ENCODE measurements around the gene FAXC.

GRCh38 chr6:99324996-99325395 lies 24.5 kb downstream of the FAXC start:
- TF ChIP-seq, protein P1, sequence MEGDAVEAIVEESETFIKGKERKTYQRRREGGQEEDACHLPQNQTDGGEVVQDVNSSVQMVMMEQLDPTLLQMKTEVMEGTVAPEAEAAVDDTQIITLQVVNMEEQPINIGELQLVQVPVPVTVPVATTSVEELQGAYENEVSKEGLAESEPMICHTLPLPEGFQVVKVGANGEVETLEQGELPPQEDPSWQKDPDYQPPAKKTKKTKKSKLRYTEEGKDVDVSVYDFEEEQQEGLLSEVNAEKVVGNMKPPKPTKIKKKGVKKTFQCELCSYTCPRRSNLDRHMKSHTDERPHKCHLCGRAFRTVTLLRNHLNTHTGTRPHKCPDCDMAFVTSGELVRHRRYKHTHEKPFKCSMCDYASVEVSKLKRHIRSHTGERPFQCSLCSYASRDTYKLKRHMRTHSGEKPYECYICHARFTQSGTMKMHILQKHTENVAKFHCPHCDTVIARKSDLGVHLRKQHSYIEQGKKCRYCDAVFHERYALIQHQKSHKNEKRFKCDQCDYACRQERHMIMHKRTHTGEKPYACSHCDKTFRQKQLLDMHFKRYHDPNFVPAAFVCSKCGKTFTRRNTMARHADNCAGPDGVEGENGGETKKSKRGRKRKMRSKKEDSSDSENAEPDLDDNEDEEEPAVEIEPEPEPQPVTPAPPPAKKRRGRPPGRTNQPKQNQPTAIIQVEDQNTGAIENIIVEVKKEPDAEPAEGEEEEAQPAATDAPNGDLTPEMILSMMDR (IDR thresholded peaks at IDR 0.05 in 4 of 5, conservative IDR thresholded peaks at IDR 0.05 in 1 of 5), result no peak
- TF ChIP-seq POLR2A (IDR thresholded peaks at IDR 0.05), result no peak
